Activated naive CD4-positive, alpha-beta T cell treated with anti-CD3 and anti-CD28 coated beads, Interleukin-2, amount 50 U/mL, for 16 hours (primary cell): ENCODE results near the gene HIPK3.
"Not testable (repeated sequence)": the region's sequence is repeated elsewhere in the genome, so short reads cannot be mapped to it uniquely, and the experiment has no call there.

Experiments
- DNase-seq: peaks from one replicate; pipeline ENCODE4 v3.0.0-alpha.2; 2020

Gene HIPK3

DNA sequence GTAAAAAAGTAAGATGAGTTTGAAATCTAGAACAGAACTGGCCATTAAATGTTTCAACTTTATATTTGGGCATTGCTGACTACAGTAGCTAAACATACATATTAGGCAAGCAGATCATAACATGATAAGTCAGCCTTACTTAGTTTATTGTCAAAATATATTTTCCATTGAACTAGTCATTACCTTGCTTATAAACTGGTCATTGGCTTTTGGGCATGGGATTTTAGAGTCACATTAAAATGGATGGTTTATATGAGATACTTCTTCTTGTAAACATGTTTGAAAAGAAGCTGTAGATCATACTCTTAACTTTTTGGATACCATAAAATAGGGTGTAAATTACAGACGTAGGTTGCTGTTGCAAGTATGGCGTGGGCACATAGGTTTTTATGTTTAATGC, 2.7 kb downstream of the HIPK3 start:
- DNase-seq: no peak

DNA sequence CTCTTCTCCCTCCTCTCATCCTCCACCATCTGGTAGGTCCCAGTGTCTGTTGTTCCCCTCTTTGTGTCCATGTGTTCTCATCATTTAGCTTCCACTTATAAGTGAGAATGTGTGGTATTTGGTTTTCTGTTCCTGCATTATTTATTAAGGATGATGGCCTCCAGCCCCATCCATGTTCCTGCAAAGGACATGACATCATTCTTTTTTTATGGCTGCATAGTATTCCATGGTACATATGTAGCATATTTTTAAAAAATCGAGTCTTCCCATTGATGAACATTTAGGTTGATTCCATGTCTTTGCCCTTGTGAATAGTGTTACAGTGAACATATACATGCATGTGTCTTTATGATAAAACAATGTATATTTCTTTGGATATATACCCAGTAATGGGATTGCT, 4.2 kb downstream of the HIPK3 start:
- DNase-seq: not testable (repeated sequence)

DNA sequence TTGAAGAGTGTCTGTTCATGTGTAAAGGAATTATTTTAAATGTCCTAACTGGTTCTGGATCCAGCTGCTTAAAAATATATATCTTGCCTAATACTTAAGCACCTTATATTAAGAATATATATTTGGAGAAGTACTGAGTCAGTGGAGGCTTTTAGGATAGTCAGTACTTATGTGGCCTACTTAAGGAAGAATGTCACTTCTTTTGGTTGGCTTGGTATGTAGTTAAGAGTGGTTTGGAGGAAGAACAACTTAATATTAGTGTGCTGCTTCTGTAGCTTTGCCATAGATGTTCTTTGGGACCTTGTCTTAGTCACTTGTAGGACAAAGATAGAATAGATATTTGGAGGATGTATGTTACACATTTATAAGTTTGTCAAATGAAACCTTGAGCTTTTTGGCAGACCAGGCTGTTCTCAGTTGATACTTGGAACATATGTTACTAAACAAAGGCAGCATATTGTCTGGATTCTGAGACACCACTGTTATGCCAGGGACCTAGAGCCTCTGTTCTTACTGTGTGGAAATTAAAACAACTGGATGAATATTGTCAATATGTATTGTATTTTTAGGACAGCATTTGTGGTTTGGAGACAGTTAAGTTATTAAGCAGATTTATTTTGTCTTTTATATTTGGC, 4.9 kb downstream of the HIPK3 start:
- no peak for DNase-seq

- no peak for DNase-seq
These were observed 6.4 kb downstream of the HIPK3 start for GRCh38 chr11:33263549-33263948.

- no peak for DNase-seq
These were observed 7.7 kb downstream of the HIPK3 start for GRCh38 chr11:33264926-33265325.

DNA sequence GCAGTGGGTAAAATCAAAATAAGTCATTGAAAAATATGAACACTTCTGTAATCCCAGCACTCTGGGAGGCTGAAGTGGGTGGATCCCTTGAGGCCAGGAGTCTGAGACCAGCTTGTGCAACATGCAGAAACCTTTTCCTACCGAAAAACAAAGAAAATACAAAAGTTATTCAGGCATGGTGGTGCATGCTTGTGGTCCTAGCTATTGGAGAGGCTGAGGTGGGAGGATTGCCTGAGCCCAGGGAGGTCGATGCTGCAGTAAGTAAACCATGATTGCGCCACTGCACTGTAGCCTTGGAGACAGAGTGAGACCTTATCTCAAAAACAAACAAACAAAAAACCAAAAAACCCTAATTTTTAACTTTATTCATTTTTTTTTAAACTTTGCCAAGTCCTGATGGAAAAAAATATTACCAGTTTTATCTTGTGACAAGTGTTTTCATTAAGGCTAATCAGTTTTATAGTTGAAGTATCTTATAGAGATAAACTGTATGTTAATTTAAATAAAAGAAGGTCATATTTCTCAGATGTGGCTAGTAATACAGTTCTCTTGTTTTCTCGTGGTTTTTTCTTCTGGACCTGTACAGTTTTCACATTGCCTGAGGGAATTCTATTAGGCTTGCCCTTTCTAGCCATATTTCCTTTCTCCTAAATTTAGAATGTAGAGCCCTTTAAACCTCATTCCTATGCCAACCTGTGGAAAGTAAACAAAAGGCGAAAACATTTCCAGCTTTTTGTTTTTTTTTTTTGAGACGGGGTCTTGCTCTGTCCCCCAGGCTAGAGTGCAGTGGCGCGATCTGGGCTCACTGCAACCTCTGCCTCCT, 9.4 kb downstream of the HIPK3 start:
- DNase-seq: no peak

GRCh38 chr11:33268945-33269540, 11.9 kb downstream of the HIPK3 start:
- no peak for DNase-seq

DNA sequence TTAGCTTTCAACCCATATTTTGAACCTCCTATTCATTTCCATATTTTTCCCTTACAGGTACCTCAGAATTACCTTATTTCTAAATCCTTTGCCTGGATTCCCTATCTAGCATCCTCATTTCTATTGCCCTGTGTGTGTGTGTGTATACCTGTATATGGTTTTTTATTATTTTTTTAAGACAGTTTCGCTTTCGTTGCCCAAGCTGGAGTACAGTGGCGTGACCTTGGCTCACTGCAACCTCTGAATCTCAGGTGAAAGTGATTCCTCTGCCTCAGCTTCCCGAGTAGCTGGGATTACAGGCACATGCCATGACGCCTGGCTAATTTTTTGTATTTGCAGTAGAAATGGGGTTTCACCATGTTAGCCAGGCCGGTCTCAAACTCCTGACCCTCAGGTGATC, 12.6 kb downstream of the HIPK3 start:
- DNase-seq: no peak

DNA sequence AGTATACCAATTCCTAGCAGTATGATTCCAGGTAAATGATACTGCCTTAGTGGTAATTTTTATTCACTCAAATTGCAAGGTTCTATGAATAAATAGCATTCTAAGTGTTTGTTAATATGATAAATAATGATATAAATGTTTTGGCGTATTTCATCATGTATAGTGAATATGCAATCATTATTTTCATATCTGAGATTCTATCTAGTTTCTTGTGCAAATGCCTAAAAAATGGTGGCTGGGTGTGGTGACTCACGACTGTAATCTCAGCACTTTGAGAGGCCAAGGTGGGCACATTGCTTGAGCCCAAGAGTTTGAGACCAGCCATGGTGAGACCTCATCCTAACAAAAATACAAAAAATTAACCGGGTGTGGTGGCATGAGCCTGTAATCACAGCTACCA, 13.9 kb downstream of the HIPK3 start:
- no peak for DNase-seq

GRCh38 chr11:33272338-33273107, 15.3 kb downstream of the HIPK3 start:
- DNase-seq: no peak

- DNase-seq: no peak
These were observed 16.5 kb downstream of the HIPK3 start for GRCh38 chr11:33273656-33274055.

GRCh38 chr11:33280411-33280810, 23.2 kb downstream of the HIPK3 start:
- DNase-seq: no peak

GRCh38 chr11:33281758-33282157, 24.6 kb downstream of the HIPK3 start:
- DNase-seq: no peak

DNA sequence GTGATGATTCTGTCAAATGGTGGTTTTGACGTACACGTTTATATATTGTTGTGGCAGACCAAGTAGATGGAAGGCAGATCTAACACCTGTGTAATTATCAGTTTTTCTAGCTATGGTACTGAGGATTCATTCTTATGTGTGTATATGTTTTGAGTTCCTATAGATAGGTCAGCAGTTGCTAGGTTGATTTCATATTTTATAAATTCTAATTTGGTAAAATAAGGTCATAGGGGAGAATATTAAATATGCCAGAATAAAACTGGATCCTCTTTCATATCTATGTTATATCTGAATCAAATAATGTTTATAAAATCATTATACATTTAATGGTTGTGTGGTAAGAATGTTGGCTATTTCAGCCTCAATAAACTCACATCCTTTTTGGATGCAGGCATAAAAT, 27.6 kb downstream of the HIPK3 start:
- no peak for DNase-seq

DNA sequence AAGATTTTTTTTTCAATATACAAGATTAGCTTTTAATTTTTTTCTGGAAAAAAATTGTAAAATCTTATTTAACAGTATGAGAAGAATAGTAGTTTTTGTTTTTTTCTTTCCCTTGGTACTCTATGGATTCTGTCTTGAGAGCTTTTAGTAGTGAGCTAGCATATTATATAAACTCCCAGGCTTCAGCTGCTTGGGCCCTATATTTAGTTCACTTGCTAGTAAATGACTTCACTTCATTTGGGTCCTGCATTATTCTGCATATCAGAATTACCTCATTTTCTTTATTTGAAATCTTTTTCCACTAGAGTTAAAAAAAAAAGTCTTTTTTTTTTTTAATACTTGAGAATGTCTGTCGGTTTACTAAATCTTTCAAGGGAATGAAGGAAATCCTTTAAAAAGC, 33.1 kb downstream of the HIPK3 start:
- no peak for DNase-seq

DNA sequence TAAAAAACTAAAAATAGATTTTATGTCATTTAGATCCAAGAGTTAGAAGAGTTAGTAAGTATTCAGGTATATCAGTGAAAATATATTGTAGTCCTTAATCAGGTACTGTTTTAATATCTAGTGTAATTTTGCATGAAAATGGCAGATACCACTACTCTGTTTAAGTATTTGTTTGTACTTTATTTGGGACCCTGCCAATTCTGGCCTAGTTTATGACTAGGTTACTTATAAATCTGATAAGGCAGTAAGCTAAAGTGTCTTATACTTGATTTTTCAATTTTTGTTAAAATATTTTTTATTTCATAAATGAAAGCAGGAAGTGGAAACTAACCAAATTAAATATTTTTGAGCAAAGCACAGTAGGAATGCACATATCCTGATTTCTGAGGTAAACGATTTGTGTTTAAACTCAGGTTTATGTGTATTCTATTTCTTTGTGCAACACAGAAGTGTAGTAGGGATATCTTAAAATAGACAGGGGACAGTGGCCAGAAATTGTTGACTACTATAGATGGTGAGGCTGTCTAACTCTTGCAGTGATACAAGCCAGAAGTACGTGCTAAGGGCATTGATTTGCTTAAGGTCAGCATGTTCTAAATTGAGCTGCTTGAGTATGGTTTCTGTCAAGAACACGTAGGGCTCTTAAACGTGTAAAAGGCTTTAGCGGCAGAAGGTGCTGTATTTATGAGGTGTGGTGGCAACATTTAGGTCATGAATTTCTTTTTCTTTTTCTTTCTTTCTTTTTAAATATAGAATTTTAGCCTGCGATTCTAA, 34.0 kb downstream of the HIPK3 start:
- DNase-seq: no peak

GRCh38 chr11:33292311-33292710, 35.1 kb downstream of the HIPK3 start:
- no peak for DNase-seq

GRCh38 chr11:33294224-33294623, 37.0 kb downstream of the HIPK3 start:
- no peak for DNase-seq

DNA sequence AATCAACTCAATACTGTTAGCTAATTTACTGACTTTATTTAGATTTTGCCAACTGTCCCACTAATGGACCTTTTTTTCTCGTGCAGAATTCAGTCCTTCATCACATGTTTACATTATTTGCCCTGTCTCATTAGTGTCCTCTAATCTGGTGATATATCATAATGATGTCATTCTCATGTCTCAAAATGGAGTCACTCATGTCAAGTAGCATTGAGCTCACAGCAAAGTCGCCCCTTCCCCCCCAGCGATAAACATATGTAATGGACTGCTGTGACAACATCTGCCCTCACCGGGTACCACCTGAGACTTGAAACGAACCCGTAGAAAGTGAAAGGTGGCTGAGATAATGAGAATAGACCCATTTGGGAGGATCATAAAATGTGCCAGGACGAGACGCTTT, 37.6 kb downstream of the HIPK3 start:
- DNase-seq: no peak

- no peak for DNase-seq
These were observed 39.5 kb downstream of the HIPK3 start for GRCh38 chr11:33296695-33297094.

GRCh38 chr11:33303541-33303940, 46.4 kb downstream of the HIPK3 start:
- DNase-seq: no peak

GRCh38 chr11:33306821-33307220, 49.6 kb downstream of the HIPK3 start:
- not testable (repeated sequence) for DNase-seq

DNA sequence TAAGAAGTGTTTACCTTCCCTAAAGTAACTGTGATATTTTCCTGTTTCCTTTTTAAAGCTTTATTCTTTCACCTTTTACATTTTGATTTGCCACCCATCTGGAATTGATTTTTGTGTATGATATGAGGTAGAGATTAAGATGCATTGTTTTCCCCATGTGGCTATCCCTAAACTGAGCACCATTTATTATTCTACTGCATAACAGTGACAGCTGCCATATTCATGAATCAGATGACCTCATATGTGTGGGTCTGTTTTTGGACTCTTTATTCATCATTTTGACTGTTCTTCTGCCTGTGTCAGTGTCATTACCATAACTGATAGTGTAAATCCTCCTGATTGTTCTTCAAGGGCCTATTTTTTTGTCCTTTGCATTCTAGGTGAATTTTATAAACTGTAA, 50.8 kb downstream of the HIPK3 start:
- no peak for DNase-seq
